IMR-90 (cell line): Measurements from ENCODE around the gene TUFM. TPM values are rescaled to one million over a fixed set of nuclear protein-coding genes. Genes with fewer than 3 reads are reported as not detected.

Experiments
- ATAC-seq: fragments of 200-7000 bp; cut with Tn5 transposase; 2 replicates; pipeline ENCODE4 v1.9.1; 2020; ENCODE audit warnings: low read depth, mild to moderate bottlenecking, moderate library complexity
- BruUV-seq: library from RNA; stranded (reverse); fragments of 400-500 nt; replicated peaks from 2 replicates; lab custom pipeline; 2021; lab: Mats Ljungman, UMichigan
- CTCF ChIA-PET: fragments of 300-600 bp; formaldehyde crosslinking; extraction: SDS; loops from one replicate; lab custom pipeline; 2021; ENCODE audit warnings: antibody characterized with exemption; lab: Yijun Ruan, JAX
- POLR2A ChIA-PET: fragments of 300-600 bp; sonication (Branson Sonifier 250); formaldehyde crosslinking; loops from one replicate; lab custom pipeline; 2022; ENCODE audit warnings: antibody characterized with exemption; ENCODE audit not compliant: unreplicated experiment; lab: Charles Lee
- DNase-seq: peaks from one replicate; pipeline ENCODE4 v3.0.0; 2013
- H2AFZ ChIP-seq: replicated peaks from 2 replicates; pipeline ENCODE3; 2013; ENCODE audit warnings: low read length, mild to moderate bottlenecking; ENCODE audit not compliant: poor library complexity
- H2AK5ac ChIP-seq: 2 replicates; pipeline ENCODE4 v1.6.1; 2013; ENCODE audit warnings: low read depth, low read length, inconsistent platforms
- H2AK9ac ChIP-seq: replicated peaks from 2 replicates; pipeline ENCODE3; 2013; ENCODE audit warnings: mild to moderate bottlenecking, low read depth, low read length, moderate library complexity; ENCODE audit not compliant: poor library complexity
- H2BK120ac ChIP-seq: 2 replicates; pipeline ENCODE4 v1.6.1; 2013; ENCODE audit warnings: low read depth, low read length, inconsistent platforms
- H2BK15ac ChIP-seq: 3 replicates; pipeline ENCODE4 v1.6.1; 2013; ENCODE audit warnings: low read depth, low read length, inconsistent platforms
- H2BK20ac ChIP-seq: 2 replicates; pipeline ENCODE4 v1.6.1; 2013; ENCODE audit warnings: low read depth, mild to moderate bottlenecking, inconsistent platforms, low read length, moderate library complexity
- H2BK5ac ChIP-seq: 2 replicates; pipeline ENCODE4 v1.6.1; 2013; ENCODE audit warnings: mild to moderate bottlenecking, low read depth, low read length, inconsistent platforms; ENCODE audit not compliant: poor library complexity, severe bottlenecking
- H3K14ac ChIP-seq: replicated peaks from 2 replicates; pipeline ENCODE4 v1.6.1; 2013; ENCODE audit warnings: low read depth, low read length, inconsistent platforms
- H3K18ac ChIP-seq: 2 replicates; pipeline ENCODE4 v1.6.1; 2013; ENCODE audit warnings: low read depth, low read length, control low read depth
- H3K23ac ChIP-seq: 2 replicates; pipeline ENCODE4 v1.6.1; 2013; ENCODE audit warnings: low read depth, low read length, inconsistent platforms
- H3K27ac ChIP-seq: 2 replicates; pipeline ENCODE4 v1.5.1; 2013; ENCODE audit warnings: mild to moderate bottlenecking, control low read depth, low read length; ENCODE audit not compliant: insufficient read depth
- H3K27me3 ChIP-seq: 2 replicates; pipeline ENCODE4 v1.6.1; 2013; ENCODE audit warnings: low read length; ENCODE audit not compliant: control insufficient read depth, insufficient read depth
- H3K36me3 ChIP-seq: 2 replicates; pipeline ENCODE4 v1.6.1; 2013; ENCODE audit warnings: low read length, mixed read lengths; ENCODE audit not compliant: control insufficient read depth, insufficient read depth
- H3K4ac ChIP-seq: 2 replicates; pipeline ENCODE4 v1.6.1; 2013; ENCODE audit warnings: low read depth, low read length, inconsistent platforms
- H3K4me1 ChIP-seq: 2 replicates; pipeline ENCODE4 v1.6.1; 2013; ENCODE audit warnings: low read length, mixed read lengths; ENCODE audit not compliant: control insufficient read depth, insufficient read depth
- H3K4me2 ChIP-seq: 2 replicates; pipeline ENCODE4 v1.6.1; 2013; ENCODE audit warnings: low read depth, mild to moderate bottlenecking, control low read depth, low read length, moderate library complexity
- H3K4me3 ChIP-seq: 2 replicates; pipeline ENCODE4 v1.5.1; 2013; ENCODE audit warnings: low read depth, mild to moderate bottlenecking, control low read depth, low read length, moderate library complexity; ENCODE audit not compliant: insufficient read depth
- H3K56ac ChIP-seq: 2 replicates; pipeline ENCODE4 v1.6.1; 2013; ENCODE audit warnings: low read length, inconsistent platforms; ENCODE audit not compliant: insufficient read depth; ENCODE audit errors: extremely low read depth
- H3K79me1 ChIP-seq, 2 experiments: 2 replicates each; pipeline ENCODE4 v1.6.1; 2013; ENCODE audit warnings: low read length in 2 of 2, inconsistent platforms in 1 of 2, low read depth in 1 of 2
- H3K9ac ChIP-seq: 2 replicates; pipeline ENCODE4 v1.6.1; 2013; ENCODE audit warnings: low read depth, low read length, control low read depth
- H3K9me1 ChIP-seq: 2 replicates; pipeline ENCODE4 v1.6.1; 2013; ENCODE audit warnings: low read length, inconsistent platforms; ENCODE audit not compliant: insufficient read depth
- H3K9me3 ChIP-seq: 2 replicates; pipeline ENCODE4 v1.6.1; 2013; ENCODE audit warnings: low read length; ENCODE audit not compliant: control insufficient read depth, insufficient read depth
- H4K20me1 ChIP-seq: 2 replicates; pipeline ENCODE4 v1.6.1; 2013; ENCODE audit warnings: low read length, inconsistent platforms; ENCODE audit not compliant: insufficient read depth
- H4K5ac ChIP-seq: 2 replicates; pipeline ENCODE4 v1.6.1; 2013; ENCODE audit warnings: mild to moderate bottlenecking, low read depth, low read length, control low read depth
- H4K8ac ChIP-seq, 2 experiments: 2 replicates each; pipeline ENCODE4 v1.6.1; 2013; ENCODE audit warnings: low read depth in 2 of 2, low read length in 2 of 2, control low read depth in 1 of 2, inconsistent platforms in 1 of 2
- H4K91ac ChIP-seq: 2 replicates; pipeline ENCODE4 v1.6.1; 2013; ENCODE audit warnings: low read depth, low read length, inconsistent platforms; ENCODE audit not compliant: insufficient read depth
- BHLHE40 ChIP-seq: fragments of 150-350 bp; IDR thresholded peaks from 2 replicates; pipeline ENCODE4 v1.6.1; 2016; ENCODE audit warnings: mild to moderate bottlenecking, low read depth, low read length
- CHD1 ChIP-seq: IDR thresholded peaks from 2 replicates; pipeline ENCODE4 v1.6.1; 2012; ENCODE audit warnings: low read depth, low read length, improper control_type of control experiment
- FOS ChIP-seq: fragments of 150-350 bp; IDR thresholded peaks from 2 replicates; pipeline ENCODE4 v1.6.1; 2016; ENCODE audit warnings: low read depth, low read length
- MAFK ChIP-seq: IDR thresholded peaks from 2 replicates; pipeline ENCODE4 v1.6.1; 2012; ENCODE audit warnings: low read depth, low read length, improper control_type of control experiment
- MAZ ChIP-seq: IDR thresholded peaks from 2 replicates; pipeline ENCODE4 v1.6.1; 2012; ENCODE audit warnings: low read depth, mild to moderate bottlenecking, low read length, improper control_type of control experiment, moderate library complexity, borderline replicate concordance
- MXI1 ChIP-seq: IDR thresholded peaks from 2 replicates; pipeline ENCODE4 v1.6.1; 2012; ENCODE audit warnings: low read depth, mild to moderate bottlenecking, low read length, moderate library complexity, borderline replicate concordance
- NFE2L2 ChIP-seq: fragments of 150-350 bp; IDR thresholded peaks from 2 replicates; pipeline ENCODE4 v1.6.1; 2016; ENCODE audit warnings: low read depth, mild to moderate bottlenecking, low read length
- POLR2A ChIP-seq: IDR thresholded peaks from 2 replicates; pipeline ENCODE4 v1.6.1; 2012; ENCODE audit warnings: mild to moderate bottlenecking, low read depth, low read length
- RAD21 ChIP-seq: IDR thresholded peaks from 2 replicates; pipeline ENCODE4 v1.6.1; 2012; ENCODE audit warnings: low read length, improper control_type of control experiment
- SMC3 ChIP-seq: fragments of 150-350 bp; IDR thresholded peaks from 2 replicates; pipeline ENCODE4 v1.6.1; 2016; ENCODE audit warnings: low read depth, mild to moderate bottlenecking, antibody characterized with exemption, low read length, moderate library complexity
- WGBS, 2 experiments: methylation state at CpG; one replicate each; pipeline versions ENCODE4 v1.1.5 to v1.1.7; 2013; ENCODE audit warnings: missing lambda C conversion rate in 2 of 2; ENCODE audit not compliant: insufficient read length in 1 of 2; ENCODE audit errors: extremely low coverage in 2 of 2; 5-methylcytosine and 5-hydroxymethylcytosine counted together
- dilution Hi-C: fragments of 300-500 bp; cut with HindIII; formaldehyde crosslinking; loops from one replicate; pipeline ENCODE4 v1.14.3; 2018; ENCODE audit warnings: low sequenced_read_pairs; ENCODE audit not compliant: unreplicated experiment
- in situ Hi-C: fragments of 300-500 bp; cut with MboI; formaldehyde crosslinking; loops from 3 replicates; pipeline ENCODE4 v1.14.3; 2019; ENCODE audit warnings: low sequenced_read_pairs, inconsistent platforms, mixed read lengths
- intact Hi-C: fragments of 100-400 bp; cut with micrococcal nuclease; formaldehyde crosslinking; loops from 2 replicates; pipeline ENCODE4 v1.10.0; 2022
- polyA plus RNA-seq, 3 experiments: library from polyadenylated mRNA; depleted of rRNA; stranded (reverse); fragments of >200 nt; gene quantifications; 2 replicates each; pipeline ENCODE4 v1.2.3, GENCODE V29; 2012; ENCODE audit warnings: low replicate concordance in 1 of 3
- total RNA-seq: library from RNA; depleted of rRNA; stranded (reverse); fragments of >200 nt; gene quantifications from 2 replicates; pipeline ENCODE4 v1.2.3, GENCODE V29; 2012
- TF ChIP-seq, protein P1 (sequence below): conservative IDR thresholded peaks from 2 replicates; pipeline ENCODE4 v1.5.1; 2012; ENCODE audit warnings: mild to moderate bottlenecking, low read depth, low read length, improper control_type of control experiment
- TF ChIP-seq, protein P2 (sequence below): fragments of 150-350 bp; IDR thresholded peaks from 2 replicates; pipeline ENCODE4 v1.6.1; 2017; ENCODE audit warnings: mild to moderate bottlenecking, antibody characterized with exemption, low read length, low read depth

The TUFM gene
- total and polyA plus RNA-seq, 2 of the 4 experiments (the other 2 are of a cell fraction), result 80.3 to 126 TPM

DNA sequence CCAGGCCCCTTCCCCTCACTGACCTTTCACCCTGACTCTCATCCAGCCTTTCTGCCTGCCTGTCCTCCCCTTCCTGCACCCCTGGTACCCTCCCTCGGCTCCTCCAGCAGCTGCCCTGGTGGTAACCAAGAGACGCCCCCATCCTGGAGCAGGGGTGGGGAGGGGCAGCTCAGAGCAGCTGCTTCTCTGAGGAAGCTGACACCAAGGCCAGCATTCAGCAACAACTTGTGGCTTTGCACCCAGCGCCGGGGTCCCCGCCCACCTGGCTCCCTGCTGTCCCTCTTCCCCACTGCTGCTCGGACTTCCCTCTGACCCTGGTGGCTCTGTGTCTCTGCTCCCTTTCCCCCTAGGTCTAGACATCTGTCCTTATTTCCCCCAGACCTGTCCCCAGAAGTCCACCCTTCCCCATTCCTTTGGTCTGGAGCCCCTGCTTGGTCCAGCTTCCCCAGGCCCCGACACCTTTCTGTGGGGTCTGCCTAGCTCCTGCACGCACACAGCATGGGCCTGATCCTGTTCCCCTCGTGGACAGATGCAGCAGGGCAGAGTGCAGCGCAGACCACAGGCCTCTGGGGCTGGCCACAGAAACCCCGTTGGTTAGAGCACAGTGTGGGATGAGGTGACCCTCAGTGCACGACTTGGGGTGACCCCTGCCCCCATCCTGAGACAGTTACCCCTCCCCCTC, 31.0 kb upstream of the TUFM start:
- ATAC-seq (no peak), DNase-seq (no peak)
- H3K56ac ChIP-seq, result no peak overlapping the region
- H2BK15ac ChIP-seq, result no peak overlapping the region
- H3K4me3 ChIP-seq, result no peak overlapping the region
- in situ Hi-C loops (loop anchor here (5.0 kb wide), 1 partner anchor 45 kb away; no protein-coding TSS in a partner anchor), intact Hi-C loops (no loop called here), dilution Hi-C loops (no loop called here)
- H2BK120ac ChIP-seq, result no peak overlapping the region
- peaks cover 7% of the 10 kb centered on the region; the same call in 1 of the 2 replicates for H3K9me1 ChIP-seq
- no peaks in the 10 kb centered on the region for H4K20me1 ChIP-seq
- no peak overlapping the region for H4K5ac ChIP-seq
- peaks cover 19% of the 10 kb centered on the region for H3K36me3 ChIP-seq
- H3K18ac ChIP-seq, result no peak overlapping the region
- BruUV-seq, result no TSS peak
- H3K9ac ChIP-seq, result no peak overlapping the region
- TF ChIP-seq MXI1 (no peak), MAZ (no peak), CHD1 (no peak), MAFK (no peak), POLR2A (no peak), FOS (no peak), BHLHE40 (no peak), SMC3 (no peak), NFE2L2 (no peak), RAD21 (no peak)
- TF ChIP-seq, protein P1, sequence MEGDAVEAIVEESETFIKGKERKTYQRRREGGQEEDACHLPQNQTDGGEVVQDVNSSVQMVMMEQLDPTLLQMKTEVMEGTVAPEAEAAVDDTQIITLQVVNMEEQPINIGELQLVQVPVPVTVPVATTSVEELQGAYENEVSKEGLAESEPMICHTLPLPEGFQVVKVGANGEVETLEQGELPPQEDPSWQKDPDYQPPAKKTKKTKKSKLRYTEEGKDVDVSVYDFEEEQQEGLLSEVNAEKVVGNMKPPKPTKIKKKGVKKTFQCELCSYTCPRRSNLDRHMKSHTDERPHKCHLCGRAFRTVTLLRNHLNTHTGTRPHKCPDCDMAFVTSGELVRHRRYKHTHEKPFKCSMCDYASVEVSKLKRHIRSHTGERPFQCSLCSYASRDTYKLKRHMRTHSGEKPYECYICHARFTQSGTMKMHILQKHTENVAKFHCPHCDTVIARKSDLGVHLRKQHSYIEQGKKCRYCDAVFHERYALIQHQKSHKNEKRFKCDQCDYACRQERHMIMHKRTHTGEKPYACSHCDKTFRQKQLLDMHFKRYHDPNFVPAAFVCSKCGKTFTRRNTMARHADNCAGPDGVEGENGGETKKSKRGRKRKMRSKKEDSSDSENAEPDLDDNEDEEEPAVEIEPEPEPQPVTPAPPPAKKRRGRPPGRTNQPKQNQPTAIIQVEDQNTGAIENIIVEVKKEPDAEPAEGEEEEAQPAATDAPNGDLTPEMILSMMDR, result no peak
- TF ChIP-seq, protein P2, sequence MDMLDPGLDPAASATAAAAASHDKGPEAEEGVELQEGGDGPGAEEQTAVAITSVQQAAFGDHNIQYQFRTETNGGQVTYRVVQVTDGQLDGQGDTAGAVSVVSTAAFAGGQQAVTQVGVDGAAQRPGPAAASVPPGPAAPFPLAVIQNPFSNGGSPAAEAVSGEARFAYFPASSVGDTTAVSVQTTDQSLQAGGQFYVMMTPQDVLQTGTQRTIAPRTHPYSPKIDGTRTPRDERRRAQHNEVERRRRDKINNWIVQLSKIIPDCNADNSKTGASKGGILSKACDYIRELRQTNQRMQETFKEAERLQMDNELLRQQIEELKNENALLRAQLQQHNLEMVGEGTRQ, result no peak
- H3K79me1 ChIP-seq, result peaks cover 4 to 20% of the 10 kb centered on the region in 2 experiments; a peak in 2 of 4 replicates
- WGBS, 2 experiments, result 40% methylated on average over 1 of the region's 12 CpGs; no CpG with 5 or more reads in 1 of the 2 experiments
- H3K4me1 ChIP-seq, result peaks cover 7% of the 10 kb centered on the region; the same call in 1 of the 2 replicates
- no peaks in the 10 kb centered on the region for H3K27me3 ChIP-seq
- H4K91ac ChIP-seq, result no peak overlapping the region
- no peak overlapping the region for H2AK5ac ChIP-seq
- H3K14ac ChIP-seq, result no peak overlapping the region
- no peak overlapping the region for H2BK5ac ChIP-seq
- H2AK9ac ChIP-seq, result peak overlapping the region; percentile 81
- no peak overlapping the region for H2BK20ac ChIP-seq
- H3K9me3 ChIP-seq, result no peaks in the 10 kb centered on the region
- H3K4ac ChIP-seq, result no peak overlapping the region
- ChIA-PET CTCF (no interaction called here), POLR2A (no interaction called here)
- no peak overlapping the region for H3K23ac ChIP-seq
- H4K8ac ChIP-seq, result no peak overlapping the region
- no peak overlapping the region for H3K27ac ChIP-seq
- no peak overlapping the region for H3K4me2 ChIP-seq
- H2AFZ ChIP-seq, result no peak overlapping the region
